Inflammatory macrophage (primary cell): ENCODE data around the gene OSTC.
"Not testable (repeated sequence)": the region's sequence is repeated elsewhere in the genome, so short reads cannot be mapped to it uniquely, and the experiment has no call there.

Source experiments
- DNase-seq, 2 donors: peaks; one replicate each; pipeline ENCODE4 v3.0.0-alpha.2; 2020 to 2022

OSTC gene

GRCh38 chr4:108649863-108650211 lies 562 bp upstream of the OSTC start:
- no peak for DNase-seq

GRCh38 chr4:108651014-108651791 lies 804 bp downstream of the OSTC start:
- peak; percentile 63 to 74 for DNase-seq

GRCh38 chr4:108662629-108663028 lies 12.2 kb downstream of the OSTC start:
- no peak for DNase-seq

GRCh38 chr4:108674356-108674977 lies 24.1 kb downstream of the OSTC start:
- DNase-seq, result no peak

- DNase-seq, result no peak
These were observed 31.0 kb downstream of the OSTC start for GRCh38 chr4:108681321-108681809.

GRCh38 chr4:108683479-108683878 lies 33.1 kb downstream of the OSTC start:
- no peak for DNase-seq

- DNase-seq, result no peak
These were observed 34.8 kb downstream of the OSTC start for GRCh38 chr4:108685036-108685686.

GRCh38 chr4:108690738-108691137 lies 40.3 kb downstream of the OSTC start:
- no peak for DNase-seq

GRCh38 chr4:108693211-108693610 lies 42.8 kb downstream of the OSTC start:
- no peak for DNase-seq

- no peak for DNase-seq
These were observed 43.4 kb downstream of the OSTC start for GRCh38 chr4:108693819-108694218.

- no peak for DNase-seq
These were observed 44.0 kb downstream of the OSTC start for GRCh38 chr4:108694423-108694822.

GRCh38 chr4:108695062-108695461 lies 44.7 kb downstream of the OSTC start:
- DNase-seq, result no peak

GRCh38 chr4:108696160-108696559 lies 45.8 kb downstream of the OSTC start:
- DNase-seq, result no peak

GRCh38 chr4:108700081-108700757 lies 49.8 kb downstream of the OSTC start:
- DNase-seq, result no peak

GRCh38 chr4:108702960-108703359 lies 52.6 kb downstream of the OSTC start:
- no peak for DNase-seq

- DNase-seq, result no peak
These were observed 53.0 kb downstream of the OSTC start for GRCh38 chr4:108703370-108703769.

GRCh38 chr4:108703966-108704365 lies 53.6 kb downstream of the OSTC start:
- no peak for DNase-seq

- DNase-seq, result no peak
These were observed 55.9 kb downstream of the OSTC start for GRCh38 chr4:108706289-108706688.

- DNase-seq, result no peak
These were observed 58.8 kb downstream of the OSTC start for GRCh38 chr4:108709234-108709633.

- no peak for DNase-seq
These were observed 59.3 kb downstream of the OSTC start for GRCh38 chr4:108709722-108710121.

GRCh38 chr4:108710578-108710977 lies 60.2 kb downstream of the OSTC start:
- not testable (repeated sequence) for DNase-seq

- DNase-seq, result no peak
These were observed 64.5 kb downstream of the OSTC start for GRCh38 chr4:108714880-108715279.

- no peak for DNase-seq
These were observed 65.9 kb downstream of the OSTC start for GRCh38 chr4:108716340-108716739.
